GM12878 (cell line): ENCODE results near the gene F13A1. TPM values are rescaled to one million over a fixed set of nuclear protein-coding genes. Genes with fewer than 3 reads are reported as not detected.
A peak's percentile ranks its signal among the peaks of the same experiment; 100 is the strongest.

ENCODE experiments used
- ATAC-seq: fragments of 200-7000 bp; cut with Tn5 transposase; 3 replicates; pipeline ENCODE4 v1.9.1; 2020; ENCODE audit warnings: mild to moderate bottlenecking, moderate library complexity
- BruUV-seq: library from RNA; stranded (reverse); fragments of 400-500 nt; replicated peaks from 2 replicates; lab custom pipeline; 2021; lab: Mats Ljungman, UMichigan
- CTCF ChIA-PET: fragments of 300-600 bp; sonication (Branson Sonifier 250); formaldehyde crosslinking; extraction: SDS; loops from one replicate; lab custom pipeline; 2021; ENCODE audit warnings: inconsistent platforms; lab: Yijun Ruan, JAX
- POLR2A ChIA-PET: fragments of 350-600 bp; formaldehyde crosslinking; extraction: SDS; loops from one replicate; lab custom pipeline; 2021; ENCODE audit warnings: inconsistent platforms; lab: Charles Lee
- RAD21 ChIA-PET: fragments of 300-600 bp; sonication (Branson Sonifier 250); formaldehyde crosslinking; loops from one replicate; lab custom pipeline; 2023; ENCODE audit warnings: antibody characterized with exemption; ENCODE audit not compliant: unreplicated experiment; lab: Charles Lee
- SMC1A ChIA-PET: fragments of 300-600 bp; sonication (Branson Sonifier 250); formaldehyde crosslinking; loops from one replicate; lab custom pipeline; 2023; ENCODE audit not compliant: unreplicated experiment, uncharacterized antibody; lab: Charles Lee
- DNase-seq: peaks from one replicate; pipeline ENCODE4 v3.0.0-alpha.2; 2011; ENCODE audit warnings: low read depth, low spot score
- FAIRE-seq: peaks from 3 replicates; lab custom pipeline; 2011; peaks lifted over from hg19 to GRCh38; lab: Jason Lieb, UNC
- H2AFZ ChIP-seq: 2 replicates; pipeline ENCODE4 v1.6.0; 2011; ENCODE audit warnings: low read depth, low read length, control low read depth; ENCODE audit not compliant: control insufficient read depth
- H3K27ac ChIP-seq: 2 replicates; pipeline ENCODE4 v1.5.1; 2011; ENCODE audit warnings: control low read depth; ENCODE audit not compliant: control insufficient read depth, insufficient read depth
- H3K27me3 ChIP-seq, 2 experiments: replicated peaks in 1 of 2; 2 replicates each; pipeline versions ENCODE4 v1.6.0 to v1.6.1; 2011; ENCODE audit warnings: low read length in 1 of 2; ENCODE audit not compliant: control insufficient read depth in 2 of 2, insufficient read depth in 2 of 2
- H3K36me3 ChIP-seq, 2 experiments: 2 replicates each; pipeline ENCODE4 v1.5.1; 2011; ENCODE audit warnings: low read length in 1 of 2; ENCODE audit not compliant: control insufficient read depth in 2 of 2, insufficient read depth in 2 of 2
- H3K4me1 ChIP-seq: 2 replicates; pipeline ENCODE4 v1.6.1; 2011; ENCODE audit warnings: mild to moderate bottlenecking, low read length, moderate library complexity, mixed read lengths; ENCODE audit not compliant: control insufficient read depth, insufficient read depth
- H3K4me2 ChIP-seq: 2 replicates; pipeline ENCODE4 v1.6.0; 2011; ENCODE audit warnings: control low read depth; ENCODE audit not compliant: control insufficient read depth, insufficient read depth
- H3K4me3 ChIP-seq: fragments of 200-600 bp; sonication (generic); 2 replicates; pipeline ENCODE4 v1.5.1; 2016
- H3K79me2 ChIP-seq: 2 replicates; pipeline ENCODE4 v1.6.0; 2011; ENCODE audit warnings: low read length; ENCODE audit not compliant: control insufficient read depth, insufficient read depth
- H3K9ac ChIP-seq: 2 replicates; pipeline ENCODE4 v1.8.0; 2011; ENCODE audit warnings: low read length, control low read depth, mixed read lengths; ENCODE audit not compliant: control insufficient read depth, insufficient read depth
- H3K9me3 ChIP-seq: replicated peaks from 3 replicates; pipeline ENCODE4 v1.5.1; 2011; ENCODE audit warnings: mild to moderate bottlenecking, low read length; ENCODE audit not compliant: control insufficient read depth, insufficient read depth
- H4K20me1 ChIP-seq: 2 replicates; pipeline ENCODE4 v1.6.0; 2011; ENCODE audit not compliant: control insufficient read depth, insufficient read depth
- ATF7 ChIP-seq: fragments of 450-650 bp; IDR thresholded peaks from 2 replicates; pipeline ENCODE4 v1.6.1; 2016; ENCODE audit warnings: low read depth, mild to moderate bottlenecking
- BCL3 ChIP-seq: IDR thresholded peaks from 2 replicates; pipeline ENCODE4 v1.6.1; 2011; ENCODE audit warnings: borderline replicate concordance, low read depth, mild to moderate bottlenecking, moderate library complexity, low read length; ENCODE audit not compliant: insufficient read depth, poor library complexity, severe bottlenecking
- BCLAF1 ChIP-seq: fragments of 450-650 bp; IDR thresholded peaks from 2 replicates; pipeline ENCODE4 v1.6.1; 2017; ENCODE audit warnings: antibody characterized with exemption, mild to moderate bottlenecking, moderate library complexity
- CTCF ChIP-seq, 3 experiments: IDR thresholded peaks in 2 of 3; conservative IDR thresholded peaks in 1 of 3; 2 replicates each; pipeline ENCODE4 v1.5.1; 2011; ENCODE audit warnings: low read depth in 3 of 3, low read length in 3 of 3, mild to moderate bottlenecking in 3 of 3, control low read depth in 2 of 3, moderate library complexity in 2 of 3, inconsistent platforms in 1 of 3, mixed read lengths in 1 of 3; ENCODE audit not compliant: control insufficient read depth in 2 of 3, insufficient read depth in 1 of 3; ENCODE audit errors: extremely low read depth in 1 of 3
- FOXM1 ChIP-seq: IDR thresholded peaks from 2 replicates; pipeline ENCODE4 v1.6.1; 2012; ENCODE audit warnings: low read depth, mild to moderate bottlenecking, inconsistent platforms, low read length, moderate library complexity
- IKZF2 ChIP-seq, 2 experiments: fragments of 450-650 bp; IDR thresholded peaks; 2 replicates each; pipeline ENCODE4 v1.6.1; 2017; ENCODE audit warnings: mild to moderate bottlenecking in 2 of 2, moderate library complexity in 2 of 2
- KLF5 ChIP-seq: fragments of 450-650 bp; IDR thresholded peaks from 2 replicates; pipeline ENCODE4 v1.6.1; 2014; ENCODE audit warnings: mild to moderate bottlenecking; ENCODE audit not compliant: partially characterized antibody
- NBN ChIP-seq: fragments of 450-650 bp; IDR thresholded peaks from 2 replicates; pipeline ENCODE4 v1.6.1; 2016
- POLR2A ChIP-seq: IDR thresholded peaks from 2 replicates; pipeline ENCODE4 v1.6.1; 2011; ENCODE audit warnings: low read depth, mild to moderate bottlenecking, low read length
- SKIL ChIP-seq: fragments of 450-650 bp; IDR thresholded peaks from 2 replicates; pipeline ENCODE4 v1.6.1; 2017; ENCODE audit warnings: mild to moderate bottlenecking, low read depth, inconsistent platforms; ENCODE audit not compliant: poor library complexity, severe bottlenecking
- STAT3 ChIP-seq: IDR thresholded peaks from 2 replicates; pipeline ENCODE4 v1.6.1; 2011; ENCODE audit warnings: low read depth, low read length, improper control_type of control experiment
- SUPT20H ChIP-seq: IDR thresholded peaks from 2 replicates; pipeline ENCODE4 v1.6.1; 2011; ENCODE audit warnings: low read depth, mild to moderate bottlenecking, low read length, moderate library complexity, borderline replicate concordance; ENCODE audit not compliant: control insufficient read depth
- YBX1 ChIP-seq: fragments of 450-650 bp; IDR thresholded peaks from 2 replicates; pipeline ENCODE4 v1.6.1; 2016; ENCODE audit warnings: antibody characterized with exemption
- ZNF384 ChIP-seq: IDR thresholded peaks from 2 replicates; pipeline ENCODE4 v1.6.1; 2012; ENCODE audit warnings: low read depth, mild to moderate bottlenecking, low read length, improper control_type of control experiment, borderline replicate concordance
- WGBS: methylation state at CpG from one replicate; pipeline ENCODE4 v1.1.6; 2016; ENCODE audit warnings: low lambda C conversion rate; ENCODE audit not compliant: insufficient replicate concordance, insufficient coverage; ENCODE audit errors: missing lambda C conversion rate; 5-methylcytosine and 5-hydroxymethylcytosine counted together
- in situ Hi-C: fragments of 300-500 bp; cut with MboI; formaldehyde crosslinking; loops from 9 replicates; pipeline ENCODE4 v1.14.3; 2018; ENCODE audit warnings: mixed read lengths
- intact Hi-C: fragments of 100-400 bp; cut with micrococcal nuclease; formaldehyde crosslinking; loops from one replicate; pipeline ENCODE4 v1.14.2; 2022; ENCODE audit not compliant: unreplicated experiment
- polyA plus RNA-seq, 11 experiments: library from polyadenylated mRNA; depleted of rRNA in 4 of 11; unstranded in 6 of 11; stranded (reverse) in 5 of 11; fragments of >200 nt; fragmentation: Nextera tagmentation in 4 of 11; fragmentation: Illumina TruSeq in 1 of 11; extraction: Ambion mirVana in 4 of 11; extraction: Trizol in 1 of 11; gene quantifications; 1 replicate in 1 of 11; 2 replicates in 10 of 11; pipeline versions ENCODE4 v1.2.1 to v1.2.3, GENCODE V29; 2011 to 2016; ENCODE audit warnings: inconsistent platforms in 2 of 11, missing spikeins in 2 of 11, low read depth in 1 of 11
- total RNA-seq, 4 experiments: library from RNA; depleted of rRNA in 3 of 4; stranded (reverse); fragments of >200 nt in 3 of 4; fragmentation: Illumina TruSeq in 1 of 4; extraction: Trizol in 1 of 4; gene quantifications; 2 replicates each; pipeline versions ENCODE4 v1.2.1 to v1.2.3, GENCODE V29; 2013 to 2021

F13A1 gene
- total and polyA plus RNA-seq, 10 of the 15 experiments (the other 5 are each of a cell fraction or from before 2014, with no cell fraction given), result 0.48 to 1.8 (median 1.0) TPM

GRCh38 chr6:6323352-6323751 is 2.9 kb upstream of the F13A1 start:
- BruUV-seq, result no TSS peak
- peaks cover 15% of the 10 kb centered on the region for H3K4me1 ChIP-seq
- DNase-seq (no peak), FAIRE-seq (no peak), ATAC-seq (no peak; the same call in 2 of the 3 replicates)
- in situ Hi-C loops, result no loop called here
- ChIA-PET POLR2A (no interaction called here), CTCF (no interaction called here), SMC1A (interaction anchor here (1.0 kb wide), 1 partner anchor 11 kb away, joined by 3 read pairs; no protein-coding TSS in a partner anchor), RAD21 (no interaction called here)
- H3K36me3 ChIP-seq, result no peaks in the 10 kb centered on the region
- H4K20me1 ChIP-seq, result no peaks in the 10 kb centered on the region
- no peak overlapping the region for H3K4me3 ChIP-seq
- H3K79me2 ChIP-seq, result no peaks in the 10 kb centered on the region
- peaks cover 0 to 4% of the 10 kb centered on the region in 2 experiments; a peak in 2 of 4 replicates for H3K27me3 ChIP-seq
- no peak overlapping the region for H3K4me2 ChIP-seq
- no peak overlapping the region for H3K27ac ChIP-seq
- no peak overlapping the region for H3K9ac ChIP-seq
- no peak overlapping the region for H2AFZ ChIP-seq
- intact Hi-C loops, result no loop called here
- WGBS, result 15% methylated on average over 5 of the region's 5 CpGs
- no peaks in the 10 kb centered on the region; the same call in 2 of the 3 replicates for H3K9me3 ChIP-seq
- TF ChIP-seq SKIL, result no peak
- TF ChIP-seq ZNF384, result no peak
- no peak for TF ChIP-seq BCL3
- no peak for TF ChIP-seq ATF7
- peak; percentile 28 to 36; a peak in 2 of 4 replicates for TF ChIP-seq IKZF2 (IDR thresholded peaks at IDR 0.05)
- no peak for TF ChIP-seq YBX1
- no peak for TF ChIP-seq BCLAF1
- no peak for TF ChIP-seq SUPT20H
- no peak for TF ChIP-seq CTCF (IDR thresholded peaks at IDR 0.05 in 2 of 3, conservative IDR thresholded peaks at IDR 0.05 in 1 of 3; ENCODE audit: control insufficient read depth in 2 of 3, extremely low read depth in 1 of 3, insufficient read depth in 1 of 3, low read depth in 3 of 3, low read length in 3 of 3)
- TF ChIP-seq KLF5, result no peak
- TF ChIP-seq FOXM1, result no peak
- no peak for TF ChIP-seq NBN
- no peak for TF ChIP-seq STAT3
- TF ChIP-seq POLR2A, result no peak
